ENCODE data around the gene ABCA5.
"Not testable (repeated sequence)": the region's sequence is repeated elsewhere in the genome, so short reads cannot be mapped to it uniquely, and the experiment has no call there.

ABCA5 gene

DNA sequence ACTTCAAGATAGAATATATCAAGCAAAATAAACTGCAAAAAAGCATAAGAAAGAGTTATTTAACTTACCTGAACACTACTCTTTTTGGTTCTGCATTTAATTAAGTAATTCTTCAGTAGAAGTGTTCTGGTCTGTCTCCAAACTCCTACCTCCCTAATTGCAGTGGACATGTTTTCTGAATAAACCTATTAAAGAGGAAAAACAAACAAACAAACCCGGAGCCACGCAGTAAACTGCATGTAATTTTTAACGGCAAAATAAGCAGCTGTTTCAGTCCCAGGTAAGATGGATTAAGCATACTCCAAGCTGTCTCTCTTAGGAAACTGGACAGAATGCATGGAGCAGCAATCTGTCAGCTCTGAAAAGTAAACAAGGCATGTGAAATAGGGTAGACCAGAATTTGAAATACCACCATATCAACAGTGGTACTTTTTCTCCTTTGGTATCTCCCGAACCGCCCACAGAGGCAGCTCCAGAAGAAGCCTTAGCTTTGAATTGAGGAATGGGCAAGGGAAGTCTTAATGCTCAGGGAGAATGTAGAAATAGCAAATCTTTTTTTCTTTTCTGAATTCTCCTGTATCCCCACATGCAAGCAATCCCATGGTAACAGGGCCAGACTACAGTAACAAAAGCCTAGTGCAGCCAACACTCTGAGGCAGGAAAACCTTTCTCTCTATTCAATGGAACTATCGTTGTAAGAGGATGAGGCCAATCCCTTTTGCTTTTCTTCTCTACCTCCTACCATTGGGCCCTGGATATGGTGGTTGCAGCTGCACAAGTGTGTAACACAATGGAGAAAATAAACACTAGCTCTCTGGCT, 12.5 kb downstream of the ABCA5 start:
- H3K27ac Mint-ChIP-seq: no peak overlapping the region
- H3K4me3 Mint-ChIP-seq: no peak overlapping the region
- H3K27me3 Mint-ChIP-seq (ENCODE audit: low read depth): no peaks in the 10 kb centered on the region
- peaks cover 9% of the 10 kb centered on the region for H3K36me3 Mint-ChIP-seq (ENCODE audit: low read depth)
- peaks cover 2% of the 10 kb centered on the region for H3K4me1 Mint-ChIP-seq (ENCODE audit: low read depth)
- no peaks in the 10 kb centered on the region for H3K9me3 Mint-ChIP-seq

DNA sequence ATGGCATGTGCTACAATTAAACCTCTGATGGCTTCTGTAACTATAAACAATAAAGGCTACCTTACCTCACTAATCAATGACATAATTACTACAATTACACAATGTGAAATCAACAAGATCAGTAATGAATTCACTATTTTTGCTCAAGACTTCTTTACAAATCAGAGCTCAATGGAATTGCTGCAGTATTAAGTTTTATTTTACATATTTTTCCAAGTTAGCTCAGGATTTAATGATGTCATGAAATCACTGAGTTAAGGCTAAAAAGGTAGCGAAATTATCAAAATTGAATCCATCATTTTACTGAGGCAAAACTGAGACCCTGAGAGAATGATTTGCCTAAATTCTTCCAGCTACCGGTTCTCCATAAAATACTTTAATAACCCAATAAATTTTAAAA, 21.8 kb downstream of the ABCA5 start:
- Mint-ChIP-seq H3K4me1 (ENCODE audit: low read depth) (no peaks in the 10 kb centered on the region), H3K27ac (no peak overlapping the region), H3K4me3 (no peak overlapping the region), H3K9me3 (no peaks in the 10 kb centered on the region), H3K36me3 (ENCODE audit: low read depth) (peaks cover 8% of the 10 kb centered on the region), H3K27me3 (ENCODE audit: low read depth) (no peaks in the 10 kb centered on the region)

DNA sequence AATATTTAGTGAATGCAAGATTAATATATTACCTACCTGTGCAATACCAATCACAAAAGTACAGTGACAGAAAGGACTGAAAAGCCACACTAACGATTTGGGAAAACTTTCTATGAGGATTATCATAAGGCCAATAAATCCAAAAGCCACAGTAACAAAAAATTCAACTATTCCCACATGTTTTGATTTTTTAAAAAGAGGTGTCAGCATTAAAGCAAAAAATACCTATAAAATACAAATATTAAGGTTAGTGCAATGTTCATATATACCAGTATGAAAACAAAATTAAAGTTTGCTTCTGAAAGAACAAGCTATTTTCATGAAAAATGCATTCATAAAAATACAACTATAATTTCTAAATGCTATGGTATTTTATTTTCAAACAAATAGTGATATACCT, 24.3 kb downstream of the ABCA5 start:
- H3K27ac Mint-ChIP-seq: no peak overlapping the region
- H3K36me3 Mint-ChIP-seq (ENCODE audit: low read depth): peaks cover 9% of the 10 kb centered on the region
- H3K9me3 Mint-ChIP-seq: no peaks in the 10 kb centered on the region

GRCh38 chr17:69300222-69300621, 26.7 kb downstream of the ABCA5 start:
- Mint-ChIP-seq H3K4me3 (no peak overlapping the region), H3K36me3 (ENCODE audit: low read depth) (peaks cover 7% of the 10 kb centered on the region), H3K27me3 (ENCODE audit: low read depth) (no peaks in the 10 kb centered on the region), H3K27ac (no peak overlapping the region), H3K4me1 (ENCODE audit: low read depth) (no peaks in the 10 kb centered on the region), H3K9me3 (no peaks in the 10 kb centered on the region)

More for the DNA sequence above, 24.3 kb downstream of the ABCA5 start:
- H3K4me1 Mint-ChIP-seq (ENCODE audit: low read depth): no peaks in the 10 kb centered on the region
- H3K27me3 Mint-ChIP-seq (ENCODE audit: low read depth): no peaks in the 10 kb centered on the region
- H3K4me3 Mint-ChIP-seq: no peak overlapping the region

- not testable (repeated sequence) for H3K9me3 Mint-ChIP-seq
These were observed 28.7 kb downstream of the ABCA5 start for GRCh38 chr17:69298120-69298722.

DNA sequence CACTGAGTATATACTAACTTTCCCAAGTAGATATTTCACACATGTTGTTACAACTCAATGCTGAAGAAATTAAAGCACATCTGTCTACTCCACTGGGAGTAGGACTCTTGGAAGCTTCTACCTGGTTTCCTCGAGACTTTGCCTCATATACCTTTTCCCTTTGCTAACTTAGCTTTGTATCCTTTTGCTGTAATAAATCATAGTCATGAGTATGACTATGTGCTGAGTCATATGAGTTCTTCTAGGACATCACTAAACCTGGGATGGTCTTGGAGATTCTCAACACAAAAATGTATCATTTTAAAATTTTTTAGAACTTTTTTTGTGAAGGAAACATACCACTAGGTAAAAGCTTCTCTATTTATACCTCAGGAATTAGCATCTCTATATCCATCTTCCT, 39.8 kb downstream of the ABCA5 start:
- Mint-ChIP-seq H3K4me1 (ENCODE audit: low read depth) (peaks cover 1% of the 10 kb centered on the region), H3K27ac (no peak overlapping the region), H3K27me3 (ENCODE audit: low read depth) (no peaks in the 10 kb centered on the region), H3K36me3 (ENCODE audit: low read depth) (peaks cover 22% of the 10 kb centered on the region), H3K9me3 (no peaks in the 10 kb centered on the region), H3K4me3 (no peak overlapping the region)

More at GRCh38 chr17:69298120-69298722, 28.7 kb downstream of the ABCA5 start:
- not testable (repeated sequence) for H3K27me3 Mint-ChIP-seq (ENCODE audit: low read depth); H3K27ac Mint-ChIP-seq; H3K4me3 Mint-ChIP-seq; H3K4me1 Mint-ChIP-seq (ENCODE audit: low read depth)
- H3K36me3 Mint-ChIP-seq (ENCODE audit: low read depth): peaks cover 10% of the 10 kb centered on the region

DNA sequence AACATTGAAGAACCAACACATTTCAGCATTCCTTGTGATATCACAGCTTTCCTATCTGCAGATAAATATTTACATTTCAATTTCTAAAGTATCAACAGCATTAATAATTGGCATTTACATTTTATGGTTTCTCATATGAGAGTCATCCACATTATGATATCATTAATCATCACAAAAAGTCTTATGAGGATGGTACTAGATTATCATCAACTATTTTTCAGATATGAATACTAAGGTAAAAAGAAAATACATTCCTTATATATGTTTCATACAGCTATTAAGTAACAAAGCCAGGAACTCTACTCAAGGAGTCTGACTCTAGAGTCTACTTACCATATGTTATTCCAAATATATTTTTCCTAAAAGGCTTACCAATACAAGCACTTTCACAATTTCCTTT, 40.7 kb downstream of the ABCA5 start:
- H3K36me3 Mint-ChIP-seq (ENCODE audit: low read depth): peaks cover 24% of the 10 kb centered on the region

GRCh38 chr17:69284646-69285045, 42.3 kb downstream of the ABCA5 start:
- H3K9me3 Mint-ChIP-seq: no peaks in the 10 kb centered on the region
- H3K4me1 Mint-ChIP-seq (ENCODE audit: low read depth): peaks cover 1% of the 10 kb centered on the region
- H3K4me3 Mint-ChIP-seq: no peak overlapping the region
- no peak overlapping the region for H3K27ac Mint-ChIP-seq
- H3K27me3 Mint-ChIP-seq (ENCODE audit: low read depth): no peaks in the 10 kb centered on the region
- H3K36me3 Mint-ChIP-seq (ENCODE audit: low read depth): peaks cover 26% of the 10 kb centered on the region

More for the DNA sequence above, 40.7 kb downstream of the ABCA5 start:
- H3K4me1 Mint-ChIP-seq (ENCODE audit: low read depth): peaks cover 1% of the 10 kb centered on the region
- no peaks in the 10 kb centered on the region for H3K9me3 Mint-ChIP-seq
- H3K27ac Mint-ChIP-seq: no peak overlapping the region
- no peak overlapping the region for H3K4me3 Mint-ChIP-seq
- no peaks in the 10 kb centered on the region for H3K27me3 Mint-ChIP-seq (ENCODE audit: low read depth)

DNA sequence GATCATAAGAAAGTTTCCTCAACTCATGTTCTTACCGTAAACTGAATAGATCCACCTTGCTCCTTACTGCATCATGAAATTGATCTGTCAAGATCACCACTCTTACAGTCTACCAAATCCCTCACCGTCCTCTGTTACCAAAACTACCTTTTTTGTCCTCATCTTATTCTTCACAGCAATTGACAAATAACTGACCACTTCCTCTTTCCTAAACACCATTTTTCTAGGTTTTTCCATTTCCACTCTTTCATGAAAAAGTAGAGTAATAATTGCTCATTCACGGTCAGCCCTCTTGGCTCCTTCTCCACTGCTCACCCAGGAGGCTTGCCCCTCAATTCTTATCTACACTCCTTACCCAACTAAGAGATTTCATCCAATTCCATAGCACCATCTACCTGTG, 44.9 kb downstream of the ABCA5 start:
- Mint-ChIP-seq H3K9me3 (no peaks in the 10 kb centered on the region), H3K4me1 (ENCODE audit: low read depth) (no peaks in the 10 kb centered on the region), H3K4me3 (no peak overlapping the region), H3K27ac (no peak overlapping the region), H3K27me3 (ENCODE audit: low read depth) (no peaks in the 10 kb centered on the region), H3K36me3 (ENCODE audit: low read depth) (peaks cover 26% of the 10 kb centered on the region)

DNA sequence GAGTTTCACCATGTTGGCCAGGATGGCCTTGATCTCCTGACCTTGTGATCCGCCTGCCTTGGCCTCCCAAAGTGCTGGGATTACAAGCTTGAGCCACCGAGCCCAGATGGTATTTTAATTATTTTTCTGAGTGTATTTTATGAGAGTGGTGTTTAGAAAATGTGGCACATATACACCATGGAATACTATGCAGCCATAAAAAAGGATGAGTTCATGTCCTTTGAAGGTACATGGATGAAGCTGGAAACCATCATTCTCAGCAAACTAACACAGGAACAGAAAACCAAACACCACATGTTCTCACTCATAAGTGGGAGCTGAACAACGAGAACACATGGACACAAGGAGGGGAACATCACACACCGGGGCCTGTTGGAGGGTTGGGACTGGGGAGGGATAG, 50.7 kb downstream of the ABCA5 start:
- peaks cover 12% of the 10 kb centered on the region for H3K36me3 Mint-ChIP-seq (ENCODE audit: low read depth)
- H3K4me1 Mint-ChIP-seq (ENCODE audit: low read depth); H3K27ac Mint-ChIP-seq; H3K9me3 Mint-ChIP-seq; H3K27me3 Mint-ChIP-seq (ENCODE audit: low read depth); H3K4me3 Mint-ChIP-seq: not testable (repeated sequence)

GRCh38 chr17:69275751-69276150, 51.2 kb downstream of the ABCA5 start:
- no peaks in the 10 kb centered on the region for H3K4me1 Mint-ChIP-seq (ENCODE audit: low read depth)
- H3K36me3 Mint-ChIP-seq (ENCODE audit: low read depth): peaks cover 12% of the 10 kb centered on the region
- H3K27ac Mint-ChIP-seq: no peak overlapping the region
- no peaks in the 10 kb centered on the region for H3K27me3 Mint-ChIP-seq (ENCODE audit: low read depth)
- no peaks in the 10 kb centered on the region for H3K9me3 Mint-ChIP-seq
- H3K4me3 Mint-ChIP-seq: no peak overlapping the region

- no peaks in the 10 kb centered on the region for H3K9me3 Mint-ChIP-seq
- no peak overlapping the region for H3K4me3 Mint-ChIP-seq
- H3K4me1 Mint-ChIP-seq (ENCODE audit: low read depth): peaks cover 4% of the 10 kb centered on the region
- no peaks in the 10 kb centered on the region for H3K27me3 Mint-ChIP-seq (ENCODE audit: low read depth)
- H3K27ac Mint-ChIP-seq: no peak overlapping the region
- peaks cover 3% of the 10 kb centered on the region for H3K36me3 Mint-ChIP-seq (ENCODE audit: low read depth)
These were observed 55.9 kb downstream of the ABCA5 start for GRCh38 chr17:69271023-69271422.

GRCh38 chr17:69269131-69269998, 57.6 kb downstream of the ABCA5 start:
- Mint-ChIP-seq H3K4me1 (ENCODE audit: low read depth) (peaks cover 4% of the 10 kb centered on the region), H3K27ac (no peak overlapping the region), H3K9me3 (no peaks in the 10 kb centered on the region), H3K27me3 (ENCODE audit: low read depth) (no peaks in the 10 kb centered on the region), H3K36me3 (ENCODE audit: low read depth) (no peaks in the 10 kb centered on the region), H3K4me3 (no peak overlapping the region)

- no peak overlapping the region for H3K4me3 Mint-ChIP-seq
- H3K27ac Mint-ChIP-seq: no peak overlapping the region
These were observed 58.4 kb downstream of the ABCA5 start for GRCh38 chr17:69268543-69269014.

More at GRCh38 chr17:69268543-69269014, 58.4 kb downstream of the ABCA5 start:
- Mint-ChIP-seq H3K9me3 (no peaks in the 10 kb centered on the region), H3K36me3 (ENCODE audit: low read depth) (no peaks in the 10 kb centered on the region), H3K27me3 (ENCODE audit: low read depth) (no peaks in the 10 kb centered on the region), H3K4me1 (ENCODE audit: low read depth) (peaks cover 4% of the 10 kb centered on the region)

All from T-helper 1 cell treated with Interleukin-12 subunit alpha and Interleukin-12 subunit beta and Interleukin-4 antibody, amounts not matched to agents 30 μg/mL and 1 μg/mL, for 36 hours (primary cell).